ENCODE results near the gene ASL.
"Not testable (repeated sequence)": the region's sequence is repeated elsewhere in the genome, so short reads cannot be mapped to it uniquely, and the experiment has no call there.

Gene ASL

DNA sequence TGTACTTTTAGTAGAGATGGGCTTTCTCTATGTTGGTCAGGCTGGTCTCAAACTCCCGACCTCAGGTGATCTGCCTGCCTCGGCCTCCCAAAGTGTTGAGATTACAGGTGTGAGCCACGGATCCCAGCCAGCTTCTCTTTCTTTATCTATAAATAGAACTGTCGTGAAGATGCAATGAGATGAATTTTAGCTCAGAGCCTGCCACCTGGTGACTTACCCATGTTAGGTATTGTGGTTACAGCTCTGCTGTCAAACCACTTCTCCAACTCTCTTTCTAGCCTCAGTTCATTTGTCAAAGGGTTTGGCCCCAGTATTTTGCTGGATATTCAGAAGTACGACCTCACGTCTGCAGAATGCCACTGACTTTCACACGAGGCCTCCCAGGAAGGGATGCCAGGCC lies 3.4 kb upstream of the ASL start:
- in situ Hi-C loops (cut with MboI; ENCODE audit: low sequenced_read_pairs), result not testable (repeated sequence)

GRCh38 chr7:66076462-66077329 lies 1.1 kb downstream of the ASL start:
- in situ Hi-C loops (cut with MboI; ENCODE audit: low sequenced_read_pairs), result no loop called here

- in situ Hi-C loops (cut with MboI; ENCODE audit: low sequenced_read_pairs), result no loop called here
Observed at GRCh38 chr7:66078067-66078466, 2.4 kb downstream of the ASL start.

- in situ Hi-C loops (cut with MboI; ENCODE audit: low sequenced_read_pairs), result no loop called here
Observed at GRCh38 chr7:66082083-66082482, 6.5 kb downstream of the ASL start.

- in situ Hi-C loops (cut with MboI; ENCODE audit: low sequenced_read_pairs), result no loop called here
Observed at GRCh38 chr7:66082886-66083415, 7.3 kb downstream of the ASL start.

GRCh38 chr7:66083677-66084076 lies 8.1 kb downstream of the ASL start:
- in situ Hi-C loops (cut with MboI; ENCODE audit: low sequenced_read_pairs), result no loop called here

GRCh38 chr7:66088861-66089838 lies 13.5 kb downstream of the ASL start:
- in situ Hi-C loops (cut with MboI; ENCODE audit: low sequenced_read_pairs), result no loop called here

GRCh38 chr7:66092654-66093053 lies 17.0 kb downstream of the ASL start:
- in situ Hi-C loops (cut with MboI; ENCODE audit: low sequenced_read_pairs), result no loop called here

DNA sequence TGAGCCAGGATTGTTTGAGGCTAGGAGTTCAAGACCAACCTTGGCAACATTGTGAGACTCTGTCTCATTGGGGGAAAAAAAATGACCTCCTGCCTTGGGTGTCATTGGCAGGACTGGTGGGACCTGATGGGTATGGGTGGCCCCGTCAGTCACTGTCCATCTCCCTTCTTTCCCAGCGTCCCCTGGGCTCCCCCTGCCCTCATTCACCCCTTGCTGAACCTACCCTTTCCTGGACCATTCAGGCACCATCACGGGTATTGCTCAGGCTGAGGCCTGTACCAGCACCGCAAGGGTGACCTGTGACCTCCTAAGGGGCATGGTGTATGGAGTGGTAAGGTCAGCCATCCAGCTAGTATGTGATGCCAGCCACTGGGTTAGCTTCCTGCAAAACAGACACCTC lies 19.4 kb downstream of the ASL start:
- in situ Hi-C loops (cut with MboI; ENCODE audit: low sequenced_read_pairs), result no loop called here

DNA sequence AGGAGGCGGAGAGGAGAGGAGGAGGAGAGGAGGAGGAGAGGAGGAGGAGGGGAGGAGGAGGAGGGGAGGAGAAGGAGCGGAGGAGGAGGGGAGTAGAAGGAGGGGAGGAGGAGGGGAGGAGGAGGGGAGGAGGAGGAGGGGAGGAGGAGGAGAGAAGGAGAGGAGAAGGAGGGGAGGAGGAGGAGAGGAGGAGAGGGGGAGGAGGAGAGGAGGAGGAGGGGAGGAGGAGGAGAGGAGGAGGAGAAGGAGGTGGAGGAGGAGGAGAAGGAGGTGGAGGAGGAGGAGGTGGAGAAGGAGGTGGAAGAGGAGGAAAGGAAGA lies 23.6 kb downstream of the ASL start:
- in situ Hi-C loops (cut with MboI; ENCODE audit: low sequenced_read_pairs), result no loop called here

GRCh38 chr7:66099551-66100407 lies 24.2 kb downstream of the ASL start:
- in situ Hi-C loops (cut with MboI; ENCODE audit: low sequenced_read_pairs), result no loop called here

GRCh38 chr7:66100408-66101050 lies 24.9 kb downstream of the ASL start:
- in situ Hi-C loops (cut with MboI; ENCODE audit: low sequenced_read_pairs), result no loop called here

- in situ Hi-C loops (cut with MboI; ENCODE audit: low sequenced_read_pairs), result not testable (repeated sequence)
Observed at GRCh38 chr7:66102168-66102567, 26.5 kb downstream of the ASL start.

- in situ Hi-C loops (cut with MboI; ENCODE audit: low sequenced_read_pairs), result not testable (repeated sequence)
Observed at GRCh38 chr7:66103994-66104393, 28.4 kb downstream of the ASL start.

- in situ Hi-C loops (cut with MboI; ENCODE audit: low sequenced_read_pairs), result no loop called here
Observed at GRCh38 chr7:66105263-66105748, 29.7 kb downstream of the ASL start.

- in situ Hi-C loops (cut with MboI; ENCODE audit: low sequenced_read_pairs), result not testable (repeated sequence)
Observed at GRCh38 chr7:66108410-66108809, 32.8 kb downstream of the ASL start.

DNA sequence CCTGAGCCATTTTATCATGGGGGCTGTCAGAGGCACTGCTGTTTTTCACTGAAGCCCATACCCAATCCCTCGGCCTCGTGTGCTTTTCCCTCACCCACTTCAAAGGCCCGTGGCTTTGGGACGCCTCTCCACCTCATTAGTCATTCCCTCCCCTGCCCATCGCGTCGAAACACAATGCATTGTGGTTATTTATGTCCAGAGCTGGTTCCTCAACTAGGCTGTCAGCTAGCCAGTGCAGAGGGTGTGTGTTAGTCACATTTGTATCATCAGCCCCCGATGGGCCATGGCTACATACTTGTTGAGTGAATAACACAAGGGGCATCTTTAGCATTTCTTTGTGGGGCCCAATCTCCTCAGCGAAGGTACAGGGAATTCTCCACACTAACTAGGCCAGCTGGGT lies 35.2 kb downstream of the ASL start:
- in situ Hi-C loops (cut with MboI; ENCODE audit: low sequenced_read_pairs), result no loop called here

DNA sequence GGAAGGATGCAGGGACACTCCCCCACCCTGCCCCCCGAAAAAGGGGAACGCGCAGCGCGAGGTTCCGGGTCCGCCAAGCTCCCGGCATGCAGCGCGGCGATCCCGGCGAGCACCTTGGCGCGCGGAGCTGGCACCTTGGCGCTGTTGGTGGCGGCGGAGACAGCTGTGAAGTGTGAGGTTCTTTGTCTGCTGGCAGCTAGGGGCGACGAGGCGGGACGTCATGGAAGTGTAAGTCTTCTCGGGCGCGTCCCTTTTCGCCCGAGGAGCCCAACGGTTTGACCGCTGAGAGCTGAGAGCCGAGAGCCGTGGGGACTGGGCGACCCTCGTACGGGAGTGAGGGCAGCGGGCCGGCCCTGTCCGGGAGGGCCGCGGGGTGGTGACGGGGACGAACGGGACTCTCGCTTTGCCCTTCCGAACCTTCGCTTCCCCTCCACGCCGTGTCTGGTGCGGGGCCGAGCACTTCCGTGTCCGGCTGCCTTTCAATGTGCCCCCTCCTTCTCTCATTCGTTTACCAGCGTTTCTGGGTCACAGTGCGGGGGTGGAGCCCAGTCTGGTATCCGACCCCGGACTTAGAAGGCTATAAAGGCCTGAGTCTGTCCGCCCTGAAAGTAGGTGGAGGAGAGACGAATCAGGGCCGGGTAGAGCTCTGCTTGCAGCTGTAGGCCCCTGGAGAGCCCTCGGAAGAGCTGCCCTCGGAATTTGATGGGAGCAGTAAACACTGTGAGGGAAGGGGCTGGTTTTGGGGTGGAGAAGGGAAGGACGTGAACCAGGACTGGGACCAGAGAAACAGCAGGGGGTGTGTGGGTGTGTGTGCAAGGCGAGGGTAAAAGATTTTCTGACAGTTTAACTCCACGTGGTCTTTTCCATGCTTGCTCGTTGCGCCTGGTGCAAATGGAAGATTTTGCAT lies 39.4 kb downstream of the ASL start, which contains the start of gene CRCP:
TSS of gene CRCP (plus strand) at position 105 of the 907 bp plus-strand sequence. CDS start at position 221, 116 bp downstream.
- in situ Hi-C loops (cut with MboI; ENCODE audit: low sequenced_read_pairs), result no loop called here
